Measurements from ENCODE around the gene RGS6. TPM values are rescaled to one million over a fixed set of nuclear protein-coding genes. Genes with fewer than 3 reads are reported as not detected.

RGS6 gene
- total RNA-seq, 6 donors from 2014 or later, result 0.83 to 12.9 (median 2.2) TPM; not detected in 1

DNA sequence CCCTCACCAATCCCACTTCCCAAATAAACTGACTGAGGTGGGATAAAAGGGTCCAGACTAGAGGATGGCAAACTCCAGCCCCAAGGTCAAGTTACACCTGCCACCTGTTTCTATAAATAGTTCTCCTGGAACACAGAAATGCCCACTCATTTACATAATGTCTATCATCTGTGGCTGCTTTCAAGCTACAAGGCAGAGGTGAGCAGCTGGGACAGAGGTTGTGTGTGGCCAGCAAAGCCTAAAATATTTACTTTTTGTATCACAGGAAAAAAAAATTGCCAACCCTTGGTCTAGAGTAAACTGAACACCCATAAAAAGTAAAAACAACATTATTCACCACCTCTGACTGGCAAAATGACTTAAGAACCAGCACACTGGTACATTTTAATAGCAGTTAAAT, 269.4 kb downstream of the RGS6 start:
- no peaks in the 10 kb centered on the region for H3K36me3 ChIP-seq
- H3K4me3 ChIP-seq, result no peak overlapping the region
- no peak for ATAC-seq (ENCODE audit: low FRiP score in 2 of 2)
- no peaks in the 10 kb centered on the region for H3K4me1 ChIP-seq
- DNase-seq, result no peak
- H3K9me3 ChIP-seq, result peaks cover 0 to 4% (median 2%) of the 10 kb centered on the region in 4 donors
- H3K27me3 ChIP-seq, result no peaks in the 10 kb centered on the region
- TF ChIP-seq, protein P1, sequence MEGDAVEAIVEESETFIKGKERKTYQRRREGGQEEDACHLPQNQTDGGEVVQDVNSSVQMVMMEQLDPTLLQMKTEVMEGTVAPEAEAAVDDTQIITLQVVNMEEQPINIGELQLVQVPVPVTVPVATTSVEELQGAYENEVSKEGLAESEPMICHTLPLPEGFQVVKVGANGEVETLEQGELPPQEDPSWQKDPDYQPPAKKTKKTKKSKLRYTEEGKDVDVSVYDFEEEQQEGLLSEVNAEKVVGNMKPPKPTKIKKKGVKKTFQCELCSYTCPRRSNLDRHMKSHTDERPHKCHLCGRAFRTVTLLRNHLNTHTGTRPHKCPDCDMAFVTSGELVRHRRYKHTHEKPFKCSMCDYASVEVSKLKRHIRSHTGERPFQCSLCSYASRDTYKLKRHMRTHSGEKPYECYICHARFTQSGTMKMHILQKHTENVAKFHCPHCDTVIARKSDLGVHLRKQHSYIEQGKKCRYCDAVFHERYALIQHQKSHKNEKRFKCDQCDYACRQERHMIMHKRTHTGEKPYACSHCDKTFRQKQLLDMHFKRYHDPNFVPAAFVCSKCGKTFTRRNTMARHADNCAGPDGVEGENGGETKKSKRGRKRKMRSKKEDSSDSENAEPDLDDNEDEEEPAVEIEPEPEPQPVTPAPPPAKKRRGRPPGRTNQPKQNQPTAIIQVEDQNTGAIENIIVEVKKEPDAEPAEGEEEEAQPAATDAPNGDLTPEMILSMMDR (IDR thresholded peaks at IDR 0.05), result no peak
- TF ChIP-seq EP300 (IDR thresholded peaks at IDR 0.05) (no peak), POLR2A (IDR thresholded peaks at IDR 0.05) (no peak)
- H3K27ac ChIP-seq, result no peak overlapping the region

DNA sequence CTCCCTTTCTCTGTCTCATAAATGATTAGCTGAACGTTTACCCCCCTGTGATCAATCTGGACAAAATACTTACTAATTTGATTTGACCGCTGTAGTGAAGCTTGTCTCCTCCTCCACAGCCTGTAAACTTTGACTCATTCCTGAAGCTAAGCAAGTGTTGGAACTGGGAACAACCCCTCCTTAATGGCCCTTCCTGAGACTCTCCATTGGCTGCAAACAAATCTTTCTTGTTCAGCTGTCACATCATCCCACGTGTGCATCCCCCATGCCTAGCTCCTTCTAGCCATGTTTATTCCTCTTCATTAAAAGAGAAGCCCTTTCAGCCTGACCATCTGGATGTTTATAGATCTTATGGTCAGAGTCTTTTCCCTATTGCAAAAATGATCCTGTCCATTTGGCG, 281.2 kb downstream of the RGS6 start:
- Histone ChIP-seq H3K36me3 (no peaks in the 10 kb centered on the region), H3K27ac (no peak overlapping the region), H3K9me3 (no peaks in the 10 kb centered on the region), H3K4me1 (no peaks in the 10 kb centered on the region), H3K27me3 (no peaks in the 10 kb centered on the region), H3K4me3 (no peak overlapping the region)
- ATAC-seq (ENCODE audit: low FRiP score in 2 of 2) (no peak), DNase-seq (no peak)
- TF ChIP-seq EP300 (IDR thresholded peaks at IDR 0.05), result no peak
- no peak for TF ChIP-seq POLR2AphosphoS5 (IDR thresholded peaks at IDR 0.05)
- no peak for TF ChIP-seq POLR2A (IDR thresholded peaks at IDR 0.05)
- 71 to 75% methylated on average over 4 of the region's 4 CpGs for WGBS, 2 donors

DNA sequence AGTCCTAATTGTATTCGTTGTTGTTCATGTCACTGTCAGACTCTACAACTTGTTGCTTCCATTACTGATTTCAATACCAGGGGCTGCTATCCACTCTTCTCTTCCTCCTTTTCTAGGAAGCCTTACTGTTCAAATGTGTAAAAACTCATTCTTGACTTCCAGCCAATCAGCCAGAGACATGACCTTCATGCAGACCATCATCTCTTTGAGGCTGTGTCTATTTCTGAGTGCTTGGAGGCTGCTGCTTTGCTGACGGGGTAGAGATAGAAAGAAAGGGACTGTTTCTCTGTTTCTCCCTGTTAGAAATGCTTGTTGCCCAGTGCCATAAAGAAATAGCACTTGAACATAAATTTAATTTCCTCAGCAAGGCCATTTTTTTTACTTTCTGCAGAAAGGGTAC, 282.9 kb downstream of the RGS6 start:
- WGBS, 2 donors, result 80 to 90% methylated on average over 2 of the region's 2 CpGs
- no peaks in the 10 kb centered on the region for H3K4me1 ChIP-seq
- TF ChIP-seq, protein P1 (IDR thresholded peaks at IDR 0.05), result no peak
- TF ChIP-seq EP300 (IDR thresholded peaks at IDR 0.05) (no peak), POLR2A (IDR thresholded peaks at IDR 0.05) (no peak), POLR2AphosphoS5 (IDR thresholded peaks at IDR 0.05) (no peak)

DNA sequence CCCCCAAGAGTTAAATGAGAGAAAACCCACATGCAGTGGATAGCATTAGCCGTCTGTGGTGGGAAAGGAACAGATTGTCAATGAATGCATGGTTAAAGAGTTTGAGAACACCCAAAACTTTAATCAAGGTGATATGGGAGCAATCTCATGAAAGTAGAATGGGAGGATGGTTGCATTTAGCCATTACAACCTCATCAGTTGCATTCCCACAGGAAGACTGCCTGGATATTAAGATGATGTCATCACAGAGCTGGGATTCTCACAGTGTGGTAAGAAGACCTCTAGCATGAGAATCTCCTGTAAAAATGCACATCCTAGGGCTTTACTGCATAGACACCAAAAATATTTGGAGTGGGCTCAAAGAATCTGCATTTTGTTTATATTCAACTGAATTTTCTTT, 284.9 kb downstream of the RGS6 start:
- no peak overlapping the region for H3K27ac ChIP-seq
- H3K4me3 ChIP-seq, result no peak overlapping the region
- DNase-seq (no peak), ATAC-seq (ENCODE audit: low FRiP score in 2 of 2) (no peak)
- no peaks in the 10 kb centered on the region for H3K4me1 ChIP-seq
- TF ChIP-seq POLR2AphosphoS5 (IDR thresholded peaks at IDR 0.05) (no peak), EP300 (IDR thresholded peaks at IDR 0.05) (no peak)
- TF ChIP-seq, protein P1 (IDR thresholded peaks at IDR 0.05), result no peak
- no peaks in the 10 kb centered on the region for H3K36me3 ChIP-seq
- WGBS, 2 donors, result 89 to 100% methylated on average over 1 of the region's 1 CpG
- no peaks in the 10 kb centered on the region for H3K9me3 ChIP-seq
- no peaks in the 10 kb centered on the region for H3K27me3 ChIP-seq

More for the DNA sequence above, 282.9 kb downstream of the RGS6 start:
- no peak overlapping the region for H3K27ac ChIP-seq
- no peak for DNase-seq
- H3K27me3 ChIP-seq, result no peaks in the 10 kb centered on the region
- no peaks in the 10 kb centered on the region for H3K36me3 ChIP-seq
- H3K9me3 ChIP-seq, result no peaks in the 10 kb centered on the region
- no peak overlapping the region for H3K4me3 ChIP-seq
- ATAC-seq (ENCODE audit: low FRiP score in 2 of 2), result no peak

DNA sequence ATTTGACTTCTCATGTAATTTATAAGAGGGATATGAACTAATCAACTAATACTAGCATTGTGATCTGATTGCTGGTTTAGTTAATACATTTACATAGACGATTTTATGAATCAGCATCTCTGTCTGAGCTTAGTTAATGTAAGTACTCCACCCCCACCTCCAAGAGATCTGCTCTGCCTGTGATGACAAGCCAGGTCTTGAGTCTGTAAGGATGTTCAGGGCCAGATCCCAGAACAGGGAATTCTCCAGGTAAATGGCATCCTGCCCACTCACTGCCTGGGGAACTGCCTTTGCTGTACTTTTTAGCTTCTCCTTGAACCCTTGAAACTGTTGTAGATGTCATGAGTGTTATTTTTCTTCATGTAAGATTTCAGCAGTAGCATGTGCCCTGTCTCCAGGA, 289.8 kb downstream of the RGS6 start:
- Histone ChIP-seq H3K27ac (no peak overlapping the region), H3K36me3 (no peaks in the 10 kb centered on the region), H3K9me3 (no peaks in the 10 kb centered on the region), H3K27me3 (no peaks in the 10 kb centered on the region), H3K4me3 (no peak overlapping the region), H3K4me1 (no peaks in the 10 kb centered on the region)
- ATAC-seq (ENCODE audit: low FRiP score in 2 of 2) (no peak), DNase-seq (no peak)
- 74 to 80% methylated on average over 1 of the region's 1 CpG for WGBS, 2 donors
- no peak for TF ChIP-seq POLR2AphosphoS5 (IDR thresholded peaks at IDR 0.05)
- TF ChIP-seq, protein P1 (IDR thresholded peaks at IDR 0.05), result no peak
- no peak for TF ChIP-seq EP300 (IDR thresholded peaks at IDR 0.05)
- no peak for TF ChIP-seq POLR2A (IDR thresholded peaks at IDR 0.05)
